ENCODE data around the gene SORCS2.

Gene SORCS2

GRCh38 chr4:7352486-7352885 is 160.1 kb downstream of the SORCS2 start:
- Histone ChIP-seq H3K4me3 (ENCODE audit: insufficient read depth in 1 of 2, low read depth in 1 of 2, low read length in 2 of 2) (no peak overlapping the region), H3K9me3 (ENCODE audit: control insufficient read depth, low read length) (no peaks in the 10 kb centered on the region), H4K91ac (ENCODE audit: low read length) (no peak overlapping the region), H3K4me2 (ENCODE audit: low read length, poor library complexity, severe bottlenecking) (no peak overlapping the region), H4K8ac (ENCODE audit: low read length) (no peak overlapping the region), H2AFZ (ENCODE audit: low read depth, low read length) (no peak overlapping the region), H2BK12ac (ENCODE audit: low read length in 2 of 2) (no peak overlapping the region), H2BK15ac (ENCODE audit: low read depth, poor library complexity, severe bottlenecking) (no peak overlapping the region), H3K27me3 (ENCODE audit: control insufficient read depth in 1 of 2, insufficient read depth in 1 of 2, low read length in 2 of 2) (peaks cover 32 to 48% of the 10 kb centered on the region in 2 experiments), H3K14ac (ENCODE audit: low read length in 2 of 2) (no peak overlapping the region), H3K4ac (ENCODE audit: low read depth in 1 of 2, low read length in 2 of 2) (no peak overlapping the region), H2BK5ac (ENCODE audit: low read depth, low read length, poor library complexity, severe bottlenecking) (no peak overlapping the region), H3K36me3 (ENCODE audit: control insufficient read depth in 1 of 2, insufficient read depth in 2 of 2, low read depth in 1 of 2, low read length in 2 of 2) (peaks cover 0 to 7% of the 10 kb centered on the region in 2 experiments), H3K4me1 (ENCODE audit: control insufficient read depth, insufficient read depth, low read depth, low read length) (peaks cover 4% of the 10 kb centered on the region), H3K23ac (ENCODE audit: low read length in 2 of 2) (no peak overlapping the region), H3K27ac (ENCODE audit: low read length, poor library complexity, severe bottlenecking) (no peak overlapping the region), H3K79me1 (replicated peaks; ENCODE audit: low read length, poor library complexity, severe bottlenecking) (peaks cover 2% of the 10 kb centered on the region), H2AK5ac (ENCODE audit: low read length, severe bottlenecking) (no peak overlapping the region), H3K9ac (ENCODE audit: low read length) (no peak overlapping the region), H2BK120ac (ENCODE audit: low read depth, low read length) (no peak overlapping the region), H3K18ac (ENCODE audit: low read depth in 1 of 2, low read length in 2 of 2) (no peak overlapping the region)
- 79% methylated on average over 6 of the region's 6 CpGs for WGBS
- no peak for DNase-seq

GRCh38 chr4:7353046-7353790 is 160.9 kb downstream of the SORCS2 start:
- Histone ChIP-seq H3K4me1 (ENCODE audit: control insufficient read depth, insufficient read depth, low read depth, low read length) (peaks cover 8% of the 10 kb centered on the region), H2BK12ac (ENCODE audit: low read length in 2 of 2) (no peak overlapping the region), H3K14ac (ENCODE audit: low read length in 2 of 2) (no peak overlapping the region), H3K36me3 (ENCODE audit: control insufficient read depth in 1 of 2, insufficient read depth in 2 of 2, low read depth in 1 of 2, low read length in 2 of 2) (peaks cover 0 to 7% of the 10 kb centered on the region in 2 experiments), H2BK5ac (ENCODE audit: low read depth, low read length, poor library complexity, severe bottlenecking) (no peak overlapping the region), H2BK15ac (ENCODE audit: low read depth, poor library complexity, severe bottlenecking) (no peak overlapping the region), H2AFZ (ENCODE audit: low read depth, low read length) (no peak overlapping the region), H3K79me1 (replicated peaks; ENCODE audit: low read length, poor library complexity, severe bottlenecking) (peaks cover 2% of the 10 kb centered on the region), H3K9me3 (ENCODE audit: control insufficient read depth, low read length) (no peaks in the 10 kb centered on the region), H4K91ac (ENCODE audit: low read length) (no peak overlapping the region), H2BK120ac (ENCODE audit: low read depth, low read length) (no peak overlapping the region), H3K23ac (ENCODE audit: low read length in 2 of 2) (no peak overlapping the region), H3K4me2 (ENCODE audit: low read length, poor library complexity, severe bottlenecking) (no peak overlapping the region), H3K4ac (ENCODE audit: low read depth in 1 of 2, low read length in 2 of 2) (no peak overlapping the region), H2AK5ac (ENCODE audit: low read length, severe bottlenecking) (no peak overlapping the region), H3K4me3 (ENCODE audit: insufficient read depth in 1 of 2, low read depth in 1 of 2, low read length in 2 of 2) (no peak overlapping the region), H3K27ac (ENCODE audit: low read length, poor library complexity, severe bottlenecking) (no peak overlapping the region), H3K9ac (ENCODE audit: low read length) (no peak overlapping the region), H4K8ac (ENCODE audit: low read length) (no peak overlapping the region), H3K18ac (ENCODE audit: low read depth in 1 of 2, low read length in 2 of 2) (no peak overlapping the region), H3K27me3 (ENCODE audit: control insufficient read depth in 1 of 2, insufficient read depth in 1 of 2, low read length in 2 of 2) (peaks cover 32 to 48% of the 10 kb centered on the region in 2 experiments)
- 80% methylated on average over 7 of the region's 7 CpGs for WGBS
- DNase-seq = no peak

- H3K9me3 ChIP-seq (ENCODE audit: control insufficient read depth, low read length) = no peaks in the 10 kb centered on the region
- H3K23ac ChIP-seq (ENCODE audit: low read length in 2 of 2) = no peak overlapping the region
- no peak overlapping the region for H3K4ac ChIP-seq (ENCODE audit: low read depth in 1 of 2, low read length in 2 of 2)
- no peak overlapping the region for H4K8ac ChIP-seq (ENCODE audit: low read length)
- DNase-seq = no peak
- no peak overlapping the region for H3K4me2 ChIP-seq (ENCODE audit: low read length, poor library complexity, severe bottlenecking)
- H2AK5ac ChIP-seq (ENCODE audit: low read length, severe bottlenecking) = no peak overlapping the region
- H2BK120ac ChIP-seq (ENCODE audit: low read depth, low read length) = no peak overlapping the region
- H3K27me3 ChIP-seq (ENCODE audit: control insufficient read depth in 1 of 2, insufficient read depth in 1 of 2, low read length in 2 of 2) = peaks cover 32 to 48% of the 10 kb centered on the region in 2 experiments
- H2BK12ac ChIP-seq (ENCODE audit: low read length in 2 of 2) = no peak overlapping the region
- H2BK15ac ChIP-seq (ENCODE audit: low read depth, poor library complexity, severe bottlenecking) = no peak overlapping the region
- 89% methylated on average over 17 of the region's 17 CpGs for WGBS
- no peak overlapping the region for H3K27ac ChIP-seq (ENCODE audit: low read length, poor library complexity, severe bottlenecking)
- H3K18ac ChIP-seq (ENCODE audit: low read depth in 1 of 2, low read length in 2 of 2) = no peak overlapping the region
- H3K14ac ChIP-seq (ENCODE audit: low read length in 2 of 2) = no peak overlapping the region
- peaks cover 0 to 7% of the 10 kb centered on the region in 2 experiments for H3K36me3 ChIP-seq (ENCODE audit: control insufficient read depth in 1 of 2, insufficient read depth in 2 of 2, low read depth in 1 of 2, low read length in 2 of 2)
- H3K9ac ChIP-seq (ENCODE audit: low read length) = no peak overlapping the region
- no peak overlapping the region for H3K4me3 ChIP-seq (ENCODE audit: insufficient read depth in 1 of 2, low read depth in 1 of 2, low read length in 2 of 2)
- H3K79me1 ChIP-seq (replicated peaks; ENCODE audit: low read length, poor library complexity, severe bottlenecking) = peaks cover 2% of the 10 kb centered on the region
- H2AFZ ChIP-seq (ENCODE audit: low read depth, low read length) = no peak overlapping the region
- H3K4me1 ChIP-seq (ENCODE audit: control insufficient read depth, insufficient read depth, low read depth, low read length) = peaks cover 6% of the 10 kb centered on the region
- H2BK5ac ChIP-seq (ENCODE audit: low read depth, low read length, poor library complexity, severe bottlenecking) = no peak overlapping the region
- no peak overlapping the region for H4K91ac ChIP-seq (ENCODE audit: low read length)
Observed at GRCh38 chr4:7353846-7354610, 161.7 kb downstream of the SORCS2 start.

GRCh38 chr4:7354927-7355326 is 162.6 kb downstream of the SORCS2 start:
- H3K79me1 ChIP-seq (replicated peaks; ENCODE audit: low read length, poor library complexity, severe bottlenecking) = peaks cover 2% of the 10 kb centered on the region
- H3K27ac ChIP-seq (ENCODE audit: low read length, poor library complexity, severe bottlenecking) = no peak overlapping the region
- H3K18ac ChIP-seq (ENCODE audit: low read depth in 1 of 2, low read length in 2 of 2) = no peak overlapping the region
- H3K4me2 ChIP-seq (ENCODE audit: low read length, poor library complexity, severe bottlenecking) = no peak overlapping the region
- H3K9ac ChIP-seq (ENCODE audit: low read length) = no peak overlapping the region
- no peak overlapping the region for H4K8ac ChIP-seq (ENCODE audit: low read length)
- no peak overlapping the region for H2BK15ac ChIP-seq (ENCODE audit: low read depth, poor library complexity, severe bottlenecking)
- no peak for DNase-seq
- no peak overlapping the region for H2BK5ac ChIP-seq (ENCODE audit: low read depth, low read length, poor library complexity, severe bottlenecking)
- peaks cover 0 to 7% of the 10 kb centered on the region in 2 experiments for H3K36me3 ChIP-seq (ENCODE audit: control insufficient read depth in 1 of 2, insufficient read depth in 2 of 2, low read depth in 1 of 2, low read length in 2 of 2)
- H2BK120ac ChIP-seq (ENCODE audit: low read depth, low read length) = no peak overlapping the region
- no peak overlapping the region for H2BK12ac ChIP-seq (ENCODE audit: low read length in 2 of 2)
- H3K4me1 ChIP-seq (ENCODE audit: control insufficient read depth, insufficient read depth, low read depth, low read length) = peaks cover 5% of the 10 kb centered on the region
- H3K27me3 ChIP-seq (ENCODE audit: control insufficient read depth in 1 of 2, insufficient read depth in 1 of 2, low read length in 2 of 2) = peaks cover 32 to 48% of the 10 kb centered on the region in 2 experiments
- no peak overlapping the region for H4K91ac ChIP-seq (ENCODE audit: low read length)
- H3K14ac ChIP-seq (ENCODE audit: low read length in 2 of 2) = no peak overlapping the region
- H3K23ac ChIP-seq (ENCODE audit: low read length in 2 of 2) = no peak overlapping the region
- H3K4me3 ChIP-seq (ENCODE audit: insufficient read depth in 1 of 2, low read depth in 1 of 2, low read length in 2 of 2) = no peak overlapping the region
- no peaks in the 10 kb centered on the region for H3K9me3 ChIP-seq (ENCODE audit: control insufficient read depth, low read length)
- WGBS = 68% methylated on average over 5 of the region's 5 CpGs
- no peak overlapping the region for H2AFZ ChIP-seq (ENCODE audit: low read depth, low read length)
- no peak overlapping the region for H2AK5ac ChIP-seq (ENCODE audit: low read length, severe bottlenecking)
- H3K4ac ChIP-seq (ENCODE audit: low read depth in 1 of 2, low read length in 2 of 2) = no peak overlapping the region

All from mesenchymal stem cell (in vitro differentiated cells and primary cell).